ENCODE data around the gene CD300LB. TPM values are rescaled to one million over a fixed set of nuclear protein-coding genes. Genes with fewer than 3 reads are reported as not detected.

CD300LB gene
- total RNA-seq, 4 donors from 2014 or later: 0.16 TPM; not detected in 3

DNA sequence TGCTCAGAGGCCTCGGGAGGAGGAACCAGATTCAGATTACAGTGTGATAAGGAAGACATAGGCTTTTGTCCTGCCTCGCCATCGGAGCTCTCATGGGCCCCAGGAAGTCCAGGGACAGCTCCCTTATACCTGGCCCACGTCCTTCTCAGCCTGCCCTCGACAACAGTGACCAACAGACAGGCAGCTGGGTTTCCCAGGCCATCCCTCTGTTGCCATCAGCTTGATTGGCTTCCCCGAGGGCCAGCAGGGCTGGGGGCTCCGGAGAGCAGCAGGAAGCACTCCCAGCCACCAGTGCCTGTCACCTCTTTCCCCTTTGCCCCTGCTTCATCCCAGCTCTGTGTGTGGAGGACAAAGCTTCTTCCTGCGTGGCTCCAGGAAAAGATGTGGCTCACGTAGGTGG is 47.2 kb downstream of the CD300LB start:
- no peaks in the 10 kb centered on the region for H3K36me3 ChIP-seq
- H3K27me3 ChIP-seq: no peaks in the 10 kb centered on the region
- no peak for ATAC-seq
- H3K27ac ChIP-seq: peak overlapping the region in 1 of 4 donors; percentile 80
- no peak for DNase-seq
- intact Hi-C loops (cut with DNase I; ENCODE audit: low total_unique reads): no loop called here
- H3K9me3 ChIP-seq: no peaks in the 10 kb centered on the region
- in situ Hi-C loops (cut with MboI; ENCODE audit: low sequenced_read_pairs in 4 of 4): loop anchor here in 1 of 4 donors (25.0 kb wide), 1 partner anchor 272 kb away; the partner anchor contains the start of genes RPL38 and TTYH2
- no peak overlapping the region for H3K4me3 ChIP-seq
- peaks cover 13 to 14% of the 10 kb centered on the region in 2 donors for H3K4me1 ChIP-seq
- TF ChIP-seq POLR2A (IDR thresholded peaks at IDR 0.05): no peak
- TF ChIP-seq, protein P1, sequence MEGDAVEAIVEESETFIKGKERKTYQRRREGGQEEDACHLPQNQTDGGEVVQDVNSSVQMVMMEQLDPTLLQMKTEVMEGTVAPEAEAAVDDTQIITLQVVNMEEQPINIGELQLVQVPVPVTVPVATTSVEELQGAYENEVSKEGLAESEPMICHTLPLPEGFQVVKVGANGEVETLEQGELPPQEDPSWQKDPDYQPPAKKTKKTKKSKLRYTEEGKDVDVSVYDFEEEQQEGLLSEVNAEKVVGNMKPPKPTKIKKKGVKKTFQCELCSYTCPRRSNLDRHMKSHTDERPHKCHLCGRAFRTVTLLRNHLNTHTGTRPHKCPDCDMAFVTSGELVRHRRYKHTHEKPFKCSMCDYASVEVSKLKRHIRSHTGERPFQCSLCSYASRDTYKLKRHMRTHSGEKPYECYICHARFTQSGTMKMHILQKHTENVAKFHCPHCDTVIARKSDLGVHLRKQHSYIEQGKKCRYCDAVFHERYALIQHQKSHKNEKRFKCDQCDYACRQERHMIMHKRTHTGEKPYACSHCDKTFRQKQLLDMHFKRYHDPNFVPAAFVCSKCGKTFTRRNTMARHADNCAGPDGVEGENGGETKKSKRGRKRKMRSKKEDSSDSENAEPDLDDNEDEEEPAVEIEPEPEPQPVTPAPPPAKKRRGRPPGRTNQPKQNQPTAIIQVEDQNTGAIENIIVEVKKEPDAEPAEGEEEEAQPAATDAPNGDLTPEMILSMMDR (IDR thresholded peaks at IDR 0.05 in 4 of 5, conservative IDR thresholded peaks at IDR 0.05 in 1 of 5): no peak

DNA sequence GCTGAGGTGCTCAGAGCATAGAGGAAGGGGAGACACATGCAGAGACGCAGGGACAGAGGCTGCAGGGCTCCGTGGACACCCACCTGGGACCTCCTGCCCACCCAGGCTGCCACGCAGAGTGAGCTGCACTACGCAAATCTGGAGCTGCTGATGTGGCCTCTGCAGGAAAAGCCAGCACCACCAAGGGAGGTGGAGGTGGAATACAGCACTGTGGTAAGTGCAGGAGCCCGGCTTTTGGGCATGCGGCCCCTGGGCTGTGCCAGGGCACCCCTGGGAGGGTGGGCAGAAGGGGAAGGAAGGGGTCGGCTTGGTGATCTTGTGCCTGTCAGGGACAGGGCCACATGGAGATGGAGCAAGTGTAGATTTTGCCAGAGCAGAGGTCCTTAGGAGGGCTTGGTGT is 49.7 kb downstream of the CD300LB start:
- H3K9me3 ChIP-seq: no peaks in the 10 kb centered on the region
- DNase-seq (no peak), ATAC-seq (no peak)
- in situ Hi-C loops (cut with MboI; ENCODE audit: low sequenced_read_pairs in 4 of 4) (loop anchor here in 1 of 4 donors (25.0 kb wide), 1 partner anchor 269 kb away; the partner anchor contains the start of genes RPL38 and TTYH2), intact Hi-C loops (cut with DNase I; ENCODE audit: low total_unique reads) (no loop called here)
- no peaks in the 10 kb centered on the region for H3K36me3 ChIP-seq
- H3K4me3 ChIP-seq: no peak overlapping the region
- H3K27ac ChIP-seq: no peak overlapping the region
- peaks cover 10 to 14% of the 10 kb centered on the region in 2 donors for H3K4me1 ChIP-seq
- no peaks in the 10 kb centered on the region for H3K27me3 ChIP-seq
- TF ChIP-seq, protein P1 (IDR thresholded peaks at IDR 0.05 in 4 of 5, conservative IDR thresholded peaks at IDR 0.05 in 1 of 5): no peak
- no peak for TF ChIP-seq POLR2A (IDR thresholded peaks at IDR 0.05)

DNA sequence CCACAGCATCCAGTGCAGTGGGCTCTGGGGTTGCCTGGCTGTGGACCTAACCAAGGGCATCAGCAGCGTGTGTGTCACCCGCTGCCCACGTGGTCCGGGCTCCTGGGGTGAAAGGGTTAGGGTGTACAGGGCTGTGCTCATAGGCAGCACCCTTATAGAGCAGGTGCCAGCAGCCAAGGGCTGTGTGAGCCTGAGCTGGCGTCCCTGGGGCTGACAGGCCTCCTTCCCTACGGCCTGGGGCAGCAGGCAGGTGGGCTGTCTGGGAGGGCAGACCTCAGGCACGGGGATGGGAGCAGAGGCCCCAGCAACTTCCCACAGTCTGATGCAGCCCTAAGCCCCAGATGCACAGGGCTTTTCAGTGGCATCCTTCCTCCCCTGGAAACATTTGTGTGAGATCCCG is 51.0 kb downstream of the CD300LB start:
- no peak for DNase-seq
- intact Hi-C loops (cut with DNase I; ENCODE audit: low total_unique reads): no loop called here
- TF ChIP-seq, protein P1 (IDR thresholded peaks at IDR 0.05 in 4 of 5, conservative IDR thresholded peaks at IDR 0.05 in 1 of 5): no peak
- TF ChIP-seq POLR2A (IDR thresholded peaks at IDR 0.05): no peak
- in situ Hi-C loops (cut with MboI; ENCODE audit: low sequenced_read_pairs in 4 of 4): loop anchor here in 1 of 4 donors (25.0 kb wide), 1 partner anchor 268 kb away; the partner anchor contains the start of genes RPL38 and TTYH2
- no peak for ATAC-seq
- H3K27ac ChIP-seq: no peak overlapping the region
- no peaks in the 10 kb centered on the region for H3K9me3 ChIP-seq
- no peaks in the 10 kb centered on the region for H3K27me3 ChIP-seq
- H3K36me3 ChIP-seq: no peaks in the 10 kb centered on the region
- no peak overlapping the region for H3K4me3 ChIP-seq
- H3K4me1 ChIP-seq: peaks cover 0 to 9% of the 10 kb centered on the region in 2 donors

DNA sequence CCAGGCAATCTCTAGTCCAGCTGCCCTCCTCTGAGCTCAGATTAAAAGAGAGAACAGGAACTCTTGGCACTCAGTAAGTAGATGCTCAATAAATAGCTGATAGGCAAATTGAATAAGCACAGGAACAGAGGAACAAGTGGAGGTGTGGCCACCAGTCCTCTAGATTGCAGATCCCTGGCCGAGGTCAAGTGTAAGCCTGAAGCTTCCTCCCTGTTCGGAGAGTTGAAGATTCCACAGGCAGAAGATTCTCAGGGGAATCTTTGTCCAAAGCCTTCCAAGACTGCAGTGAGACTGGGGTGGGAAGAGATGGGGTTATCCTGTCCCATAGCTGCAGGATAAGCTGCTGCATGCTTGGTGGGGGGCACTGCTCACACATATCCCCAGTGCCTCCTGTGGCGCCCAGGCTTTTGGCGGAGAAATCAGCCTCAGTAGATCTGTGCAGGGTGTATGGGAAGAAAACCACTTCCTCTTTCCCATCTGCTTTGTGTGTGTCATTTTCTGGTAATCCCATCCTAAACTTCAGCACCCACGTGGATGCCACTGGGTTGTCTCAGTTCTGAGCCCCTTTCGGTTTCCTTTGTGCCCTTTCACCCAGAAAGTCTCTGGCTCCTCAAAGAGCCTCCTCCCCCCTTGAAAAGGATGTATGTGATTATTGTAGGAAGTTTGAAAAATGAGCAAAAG is 52.7 kb downstream of the CD300LB start:
- Histone ChIP-seq H3K4me3 (no peak overlapping the region), H3K27me3 (no peaks in the 10 kb centered on the region), H3K9me3 (no peaks in the 10 kb centered on the region), H3K27ac (no peak overlapping the region), H3K4me1 (no peaks in the 10 kb centered on the region), H3K36me3 (no peaks in the 10 kb centered on the region)
- ATAC-seq: no peak
- DNase-seq: no peak
- TF ChIP-seq POLR2A (IDR thresholded peaks at IDR 0.05): no peak
- TF ChIP-seq, protein P1 (IDR thresholded peaks at IDR 0.05 in 4 of 5, conservative IDR thresholded peaks at IDR 0.05 in 1 of 5): no peak
- in situ Hi-C loops (cut with MboI; ENCODE audit: low sequenced_read_pairs in 4 of 4) (loop anchor here in 1 of 4 donors (25.0 kb wide), 1 partner anchor 266 kb away; the partner anchor contains the start of genes RPL38 and TTYH2), intact Hi-C loops (cut with DNase I; ENCODE audit: low total_unique reads) (no loop called here)
